ENCODE data around the gene NCAM1.

NCAM1 gene

DNA sequence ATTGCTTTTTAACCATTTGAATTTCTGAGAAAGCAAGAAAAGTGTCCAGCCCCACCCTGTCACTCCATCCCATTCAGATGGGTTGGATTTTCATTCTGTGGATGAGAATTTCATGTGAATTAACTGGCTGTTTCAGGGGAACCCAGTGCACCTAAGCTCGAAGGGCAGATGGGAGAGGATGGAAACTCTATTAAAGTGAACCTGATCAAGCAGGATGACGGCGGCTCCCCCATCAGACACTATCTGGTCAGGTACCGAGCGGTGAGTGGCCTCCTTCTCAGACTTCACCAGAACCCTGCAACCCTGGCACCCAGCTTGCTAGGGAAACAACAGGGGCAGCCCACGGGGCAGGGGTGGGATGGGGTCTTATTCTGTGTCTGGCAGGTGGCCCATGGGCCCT lies 294.5 kb downstream of the NCAM1 start:
- DNase-seq (ENCODE audit: low spot score), result no peak

DNA sequence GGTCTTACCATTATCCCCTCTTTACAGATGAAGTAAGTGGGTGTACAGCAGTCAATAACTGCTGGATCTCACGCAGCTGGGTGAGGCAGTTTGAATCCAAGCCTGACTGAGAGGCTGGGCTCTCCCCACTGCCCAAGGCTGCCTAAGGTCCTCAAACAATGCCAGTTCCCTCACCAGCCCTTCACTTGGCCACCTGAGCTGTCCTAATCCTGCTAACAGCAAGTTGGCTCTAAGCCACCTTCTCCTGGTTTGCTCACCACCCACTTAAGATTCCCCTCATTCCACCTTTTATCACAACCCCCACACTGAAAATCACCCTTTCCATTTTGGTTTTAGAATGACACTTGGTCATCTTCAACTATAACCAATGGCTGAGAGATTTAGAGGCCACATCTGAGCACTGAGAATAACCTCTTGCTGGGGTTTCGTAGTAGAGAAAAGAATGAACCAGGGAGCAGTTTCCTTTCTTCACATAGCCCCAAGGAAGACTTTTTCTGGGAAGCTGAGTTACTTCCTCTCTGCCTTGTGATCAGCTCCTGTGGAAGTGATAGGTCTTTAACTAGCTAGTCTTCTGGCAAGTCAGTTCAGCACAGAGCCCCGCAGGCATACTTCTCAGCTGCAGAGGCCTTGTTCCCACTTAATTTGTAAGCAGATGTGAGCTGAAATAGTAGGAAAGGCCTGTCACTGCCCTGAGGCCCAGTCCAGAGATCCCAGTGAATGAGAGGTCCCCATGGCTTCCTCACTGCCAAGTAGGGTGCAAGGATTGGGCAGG lies 295.4 kb downstream of the NCAM1 start:
- DNase-seq (ENCODE audit: low spot score), result no peak

DNA sequence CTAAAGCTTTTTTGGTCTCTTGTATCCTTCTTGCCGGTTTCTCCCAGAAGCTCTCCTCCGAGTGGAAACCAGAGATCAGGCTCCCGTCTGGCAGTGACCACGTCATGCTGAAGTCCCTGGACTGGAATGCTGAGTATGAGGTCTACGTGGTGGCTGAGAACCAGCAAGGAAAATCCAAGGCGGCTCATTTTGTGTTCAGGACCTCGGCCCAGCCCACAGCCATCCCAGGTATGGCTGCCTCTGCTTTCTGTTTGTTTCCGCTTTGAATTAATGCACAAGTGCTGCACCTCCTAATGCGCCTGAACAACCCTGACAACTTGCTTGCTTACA lies 298.8 kb downstream of the NCAM1 start:
- DNase-seq (ENCODE audit: low spot score), result no peak

DNA sequence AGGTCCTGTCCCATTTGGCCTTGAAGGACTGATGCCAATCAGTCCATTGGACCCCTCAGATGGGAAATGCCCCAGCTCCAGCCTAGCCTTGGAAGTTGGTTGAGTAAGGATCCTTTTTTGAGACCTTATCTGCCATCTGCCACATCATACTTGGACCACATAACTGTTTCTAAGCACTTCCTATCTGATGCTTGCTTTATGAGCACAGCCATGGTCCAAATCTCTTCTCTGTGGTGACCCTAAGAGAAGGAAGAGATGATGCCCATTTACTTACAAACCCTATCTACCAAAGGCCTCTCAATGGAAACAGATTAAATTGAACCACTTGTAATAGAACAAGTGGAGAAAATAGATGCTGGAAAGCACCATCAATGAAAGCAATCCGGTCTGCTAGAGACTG lies 299.3 kb downstream of the NCAM1 start:
- no peak for DNase-seq (ENCODE audit: low spot score)

DNA sequence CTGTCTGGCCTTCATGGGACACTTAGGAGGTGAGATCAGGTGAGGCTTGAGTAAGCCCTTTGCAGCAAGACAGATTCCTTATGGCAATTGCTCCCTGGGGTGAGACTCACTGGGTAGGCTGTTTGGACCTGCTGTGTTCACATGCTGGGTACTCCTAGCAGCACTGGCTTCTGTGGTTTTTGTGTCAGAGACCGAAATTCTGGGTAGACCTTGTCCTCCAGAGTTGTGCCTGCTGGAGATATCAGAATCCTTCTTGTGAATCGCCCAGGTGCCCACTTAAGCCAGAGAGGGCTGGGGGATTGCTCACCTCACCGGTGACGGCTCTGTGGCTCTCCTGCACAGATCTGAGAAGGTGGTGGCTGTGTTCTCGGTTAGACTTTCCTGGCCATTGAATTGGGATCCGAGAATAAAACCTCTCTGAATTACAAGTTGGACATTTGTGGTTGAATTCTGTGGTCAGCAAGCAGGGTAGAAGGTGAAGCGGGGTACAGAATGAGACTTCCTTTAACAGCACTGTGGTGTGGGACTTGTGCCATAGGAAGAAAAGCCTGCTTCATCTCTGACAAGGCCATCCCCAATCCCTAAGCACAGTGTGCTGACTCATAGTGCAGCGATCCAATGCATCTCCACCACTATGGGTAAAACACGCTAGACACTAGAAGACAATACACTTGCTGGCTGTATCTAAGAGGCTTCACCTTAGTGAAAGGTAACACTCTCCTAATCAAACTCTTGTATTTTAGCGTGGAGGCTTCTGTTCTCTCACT lies 300.7 kb downstream of the NCAM1 start:
- DNase-seq (ENCODE audit: low spot score), result no peak

DNA sequence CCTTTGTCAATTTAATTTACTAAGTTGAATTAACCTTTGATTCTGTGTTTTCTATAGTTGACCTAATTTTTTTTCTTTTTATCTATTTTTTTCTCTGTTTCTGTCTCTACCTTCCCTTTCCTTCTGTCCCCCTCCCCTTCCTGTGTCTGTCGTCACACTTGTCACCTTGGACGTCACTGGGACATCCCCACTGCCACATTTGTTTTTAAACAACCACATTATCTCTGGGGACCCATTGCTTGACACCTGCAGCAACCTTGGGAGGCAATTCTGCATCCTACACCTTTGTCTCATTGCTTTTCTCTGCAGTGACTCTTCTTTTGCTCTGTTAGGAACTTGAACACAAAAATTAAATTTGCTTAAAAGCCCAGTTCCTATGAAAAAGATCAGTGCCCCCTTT lies 301.4 kb downstream of the NCAM1 start:
- no peak for DNase-seq (ENCODE audit: low spot score)

DNA sequence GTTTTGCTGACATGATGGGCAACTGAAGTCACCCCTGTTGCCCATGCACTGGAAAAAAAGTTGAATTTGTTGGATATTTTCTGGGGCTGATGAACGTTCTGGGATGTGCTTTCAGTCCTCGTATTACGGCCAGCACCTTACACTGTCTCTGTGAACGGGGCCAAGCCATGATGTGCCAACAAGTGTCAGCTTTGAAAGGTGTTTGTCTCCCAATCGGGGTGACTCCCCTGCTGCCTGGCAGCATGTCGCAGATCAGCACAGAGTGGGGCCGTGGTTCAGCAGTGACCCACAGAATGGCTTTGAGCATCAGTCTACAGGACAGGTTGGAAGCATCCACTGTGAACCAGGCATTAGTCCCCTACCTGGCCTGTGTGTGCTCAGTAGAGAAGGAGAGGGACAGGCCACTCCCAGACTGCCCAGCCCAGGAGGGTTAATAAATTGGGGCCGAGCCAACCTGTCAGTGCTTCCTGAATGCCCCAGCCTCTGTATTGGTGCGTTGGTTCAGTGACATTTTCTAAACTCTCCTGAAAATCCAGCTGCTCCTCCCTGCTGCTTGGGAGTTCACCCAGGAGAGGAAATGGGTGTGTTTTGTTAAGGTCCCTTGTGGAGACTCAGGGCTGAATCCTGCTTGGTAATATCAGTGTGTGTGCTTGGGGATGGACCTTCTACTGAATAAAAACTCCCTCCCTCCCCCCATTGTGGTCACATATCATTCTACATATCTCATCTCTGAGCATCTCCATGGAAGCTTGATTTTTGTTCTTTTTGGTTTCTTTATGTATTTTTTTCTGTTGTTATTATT lies 302.4 kb downstream of the NCAM1 start:
- DNase-seq (ENCODE audit: low spot score), result no peak

DNA sequence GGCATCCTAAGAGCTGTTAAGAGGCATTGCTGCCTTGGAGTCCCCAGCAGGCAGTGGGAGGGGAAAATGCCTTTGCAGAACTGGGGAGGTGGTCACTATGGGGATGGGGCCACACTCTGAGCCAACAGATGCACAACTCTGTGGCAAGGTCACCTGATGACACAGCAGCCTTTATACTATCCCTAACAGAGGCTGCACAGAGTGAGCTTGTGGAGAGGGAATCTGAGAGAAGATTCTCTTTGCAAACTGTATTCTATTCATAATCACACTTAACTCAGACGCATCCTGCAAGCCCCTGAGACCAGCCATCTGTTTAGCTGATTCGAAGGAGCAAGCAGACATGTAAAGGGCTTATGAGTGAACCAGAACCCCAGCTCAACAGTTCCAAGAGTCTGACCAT lies 304.1 kb downstream of the NCAM1 start:
- no peak for DNase-seq (ENCODE audit: low spot score)

DNA sequence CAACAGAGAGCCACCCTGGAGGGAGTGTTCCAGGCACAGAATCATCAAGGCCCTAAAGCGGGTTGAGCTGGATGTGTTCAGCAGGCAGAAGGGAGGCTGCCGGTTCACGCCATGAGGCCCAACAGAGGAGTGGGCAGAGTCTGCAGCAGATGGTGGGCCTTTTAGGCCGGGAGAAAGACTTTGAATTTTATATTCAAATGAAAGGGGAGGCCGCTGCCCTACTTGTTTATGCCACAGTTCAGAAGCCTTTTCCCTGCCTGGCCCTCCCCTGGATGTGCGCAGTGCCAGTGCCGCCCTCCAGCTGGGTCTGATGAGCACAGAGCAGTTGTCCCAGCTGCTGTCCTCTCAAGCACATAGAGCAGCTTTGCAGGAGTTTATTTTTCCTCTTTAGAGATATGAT lies 306.3 kb downstream of the NCAM1 start:
- no peak for DNase-seq (ENCODE audit: low spot score)

DNA sequence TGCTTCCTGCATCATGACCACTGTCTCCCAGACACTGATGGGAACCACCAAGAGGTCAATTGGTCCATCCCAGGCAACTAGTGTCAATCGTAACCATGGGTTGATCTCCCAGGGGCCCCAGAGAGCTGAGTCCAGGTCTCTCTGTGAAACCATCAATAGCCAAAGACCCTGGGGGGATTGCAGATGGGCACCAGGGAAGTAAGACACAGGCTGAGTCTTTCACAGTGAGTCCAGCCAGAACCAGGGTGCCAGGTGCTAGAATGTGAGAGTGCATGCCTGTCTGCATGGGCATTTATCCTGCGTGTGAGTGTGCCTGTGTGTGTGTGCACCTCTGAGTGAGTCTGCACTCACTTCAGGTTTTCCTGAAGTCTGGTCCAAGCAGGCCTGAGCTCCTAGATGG lies 307.9 kb downstream of the NCAM1 start:
- DNase-seq (ENCODE audit: low spot score), result no peak

DNA sequence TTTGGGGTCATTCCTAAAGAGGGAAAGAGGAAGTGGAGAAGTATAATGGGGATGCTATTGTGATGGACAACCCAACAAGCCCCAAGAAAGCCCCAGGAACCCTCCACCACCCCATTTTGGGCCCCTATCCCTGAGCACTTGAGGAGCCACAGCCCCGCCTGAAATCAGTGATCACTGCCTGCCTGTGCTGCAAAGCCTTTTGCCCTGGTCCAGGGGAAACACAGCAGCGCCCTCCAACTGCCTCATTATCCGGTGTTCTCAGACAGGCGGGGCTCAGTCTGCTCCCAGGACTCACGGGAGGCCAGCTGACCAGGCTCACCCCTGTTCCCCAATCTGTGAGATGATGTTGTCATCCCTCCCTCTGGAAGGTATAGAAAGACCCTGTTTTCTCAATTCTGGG lies 308.4 kb downstream of the NCAM1 start:
- no peak for DNase-seq (ENCODE audit: low spot score)

DNA sequence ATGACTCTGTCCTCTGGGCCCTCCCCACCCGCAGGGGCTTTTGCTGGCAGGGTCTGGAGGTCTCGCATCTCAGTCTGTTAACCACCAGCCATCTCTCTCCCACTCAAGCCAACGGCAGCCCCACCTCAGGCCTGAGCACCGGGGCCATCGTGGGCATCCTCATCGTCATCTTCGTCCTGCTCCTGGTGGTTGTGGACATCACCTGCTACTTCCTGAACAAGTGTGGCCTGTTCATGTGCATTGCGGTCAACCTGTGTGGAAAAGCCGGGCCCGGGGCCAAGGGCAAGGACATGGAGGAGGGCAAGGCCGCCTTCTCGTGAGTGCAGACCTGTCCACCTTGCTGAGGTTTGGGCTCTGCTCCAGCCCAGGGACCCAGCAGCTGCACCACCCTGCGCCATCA lies 308.9 kb downstream of the NCAM1 start:
- no peak for DNase-seq (ENCODE audit: low spot score)

DNA sequence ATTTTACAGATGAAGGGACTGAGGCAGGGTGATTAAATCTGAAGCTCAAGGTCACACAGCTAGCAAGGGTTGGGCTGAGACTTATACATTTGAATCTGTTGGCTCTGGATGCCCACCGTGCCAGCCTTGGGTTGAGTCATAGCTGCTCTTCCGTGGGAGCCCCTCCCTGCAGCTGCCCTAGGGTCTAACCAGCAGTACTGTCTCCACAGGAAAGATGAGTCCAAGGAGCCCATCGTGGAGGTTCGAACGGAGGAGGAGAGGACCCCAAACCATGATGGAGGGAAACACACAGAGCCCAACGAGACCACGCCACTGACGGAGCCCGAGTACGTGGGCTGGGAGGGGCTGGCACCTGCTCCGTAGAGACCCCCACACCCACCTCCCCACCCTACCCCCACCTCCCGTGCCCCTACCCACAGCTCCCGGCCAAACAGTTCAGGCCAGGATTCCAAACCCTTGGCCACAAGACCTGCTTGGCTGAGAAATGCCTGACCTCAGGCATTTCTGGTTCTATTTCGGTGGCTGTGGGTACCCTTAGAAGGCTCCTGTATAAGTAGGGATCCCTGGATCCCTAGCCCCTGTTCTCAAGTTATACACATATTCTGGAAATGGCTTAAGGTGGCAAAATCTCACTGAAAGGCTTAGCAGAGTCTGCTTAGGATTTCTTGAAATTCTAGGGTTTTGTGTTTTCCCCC lies 310.5 kb downstream of the NCAM1 start:
- no peak for DNase-seq (ENCODE audit: low spot score)

DNA sequence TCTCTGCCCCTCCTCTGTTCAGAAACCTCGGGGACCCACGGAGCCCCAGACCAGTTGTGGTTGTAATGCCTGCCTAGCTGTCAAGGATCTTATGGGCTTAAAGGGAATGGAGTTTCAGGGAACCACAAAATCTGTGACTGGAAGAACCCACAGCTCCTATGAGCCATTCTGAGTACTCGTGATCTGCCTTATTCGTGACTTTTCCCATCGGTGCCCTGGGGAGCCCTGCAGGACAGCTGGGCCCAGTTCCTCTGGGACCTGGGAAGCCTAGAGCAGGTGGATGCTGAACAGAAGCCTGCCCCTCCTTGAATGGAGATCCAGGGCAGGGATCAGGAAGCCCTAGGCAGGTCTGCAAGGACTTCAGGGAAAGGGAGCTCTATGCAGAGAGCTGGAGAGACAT lies 311.1 kb downstream of the NCAM1 start:
- no peak for DNase-seq (ENCODE audit: low spot score)

DNA sequence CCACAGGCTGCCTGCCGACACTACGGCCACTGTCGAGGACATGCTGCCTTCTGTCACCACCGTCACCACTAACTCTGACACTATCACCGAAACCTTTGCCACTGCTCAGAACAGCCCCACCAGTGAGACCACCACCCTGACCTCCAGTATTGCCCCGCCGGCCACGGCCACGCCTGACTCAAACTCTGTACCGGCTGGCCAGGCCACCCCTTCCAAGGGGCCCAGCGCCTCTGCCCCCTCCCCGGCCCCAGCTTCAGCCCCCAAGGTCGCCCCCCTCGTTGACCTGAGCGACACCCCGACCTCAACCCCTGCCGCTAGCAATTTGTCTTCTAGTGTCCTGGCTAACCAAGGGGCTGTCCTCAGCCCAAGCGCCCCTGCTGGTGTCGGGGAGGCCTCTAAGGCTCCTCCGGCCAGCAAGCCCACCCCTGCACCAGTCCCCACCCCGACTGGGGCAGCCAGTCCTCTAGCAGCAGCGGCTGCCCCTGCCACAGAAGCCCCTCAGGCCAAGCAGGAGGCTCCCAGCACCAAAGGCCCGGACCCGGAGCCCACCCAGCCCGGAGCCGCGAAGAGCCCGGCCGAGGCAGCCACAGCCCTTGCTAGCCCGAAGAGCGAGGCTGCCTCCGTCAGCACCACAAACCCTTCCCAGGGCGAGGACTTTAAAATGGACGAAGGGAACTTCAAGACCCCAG lies 311.9 kb downstream of the NCAM1 start:
- DNase-seq (ENCODE audit: low spot score), result no peak

DNA sequence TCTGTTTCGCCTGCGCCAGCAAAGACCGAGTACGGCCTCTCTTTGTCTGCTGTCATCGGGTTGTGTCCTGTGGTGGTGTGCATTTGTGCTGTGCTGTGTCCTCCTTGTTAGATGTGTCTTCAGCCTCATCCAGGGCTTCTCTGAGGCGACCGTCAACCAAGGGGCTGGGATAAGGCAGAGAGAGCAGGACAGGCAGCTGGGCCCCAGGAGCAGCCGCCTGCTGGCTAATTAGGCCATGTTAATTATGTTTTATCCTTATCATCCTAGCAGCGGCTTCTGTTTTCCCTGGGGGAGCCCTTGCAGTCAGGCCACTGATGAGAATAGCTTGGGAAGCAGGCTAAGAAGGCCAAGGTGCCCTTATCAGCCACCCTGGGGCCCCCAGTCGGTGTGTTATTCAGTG lies 312.5 kb downstream of the NCAM1 start:
- no peak for DNase-seq (ENCODE audit: low spot score)

DNA sequence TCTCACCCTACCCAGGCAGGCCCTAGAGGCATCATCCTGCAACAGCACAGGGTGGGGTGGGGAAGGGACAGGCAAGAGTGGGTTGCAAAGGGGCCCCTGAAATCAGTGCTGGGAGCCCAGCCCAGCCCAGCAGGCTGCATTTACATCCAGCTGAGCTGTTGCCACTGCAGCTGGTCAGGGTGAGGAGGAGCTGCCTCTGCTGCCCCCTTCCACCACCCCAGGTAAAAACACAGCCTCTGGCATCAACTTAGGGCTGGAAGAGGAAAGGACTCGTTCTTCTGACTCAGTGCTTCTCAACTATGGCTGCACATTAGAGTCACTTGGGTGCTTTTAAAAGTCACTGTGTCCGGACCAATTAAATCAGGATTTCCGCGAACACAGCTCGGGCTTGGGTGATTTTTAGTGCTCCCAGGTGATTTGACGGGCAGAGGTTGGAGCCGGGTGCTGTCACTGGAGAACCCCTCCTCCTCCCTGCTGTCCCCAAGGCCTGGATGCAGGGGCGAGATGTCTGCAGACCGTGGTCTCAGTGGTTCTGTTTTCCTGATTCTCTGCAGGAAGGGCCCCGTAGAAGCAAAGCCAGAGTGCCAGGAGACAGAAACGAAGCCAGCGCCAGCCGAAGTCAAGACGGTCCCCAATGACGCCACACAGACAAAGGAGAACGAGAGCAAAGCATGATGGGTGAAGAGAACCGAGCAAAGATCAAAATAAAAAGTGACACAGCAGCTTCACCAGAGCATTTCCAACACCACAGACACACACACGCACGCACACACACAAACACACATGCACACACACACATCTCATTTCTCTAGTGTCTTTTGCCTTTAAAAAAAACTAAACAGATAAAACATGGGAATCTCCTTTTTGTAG lies 313.7 kb downstream of the NCAM1 start:
- DNase-seq (ENCODE audit: low spot score), result peak; percentile 30

DNA sequence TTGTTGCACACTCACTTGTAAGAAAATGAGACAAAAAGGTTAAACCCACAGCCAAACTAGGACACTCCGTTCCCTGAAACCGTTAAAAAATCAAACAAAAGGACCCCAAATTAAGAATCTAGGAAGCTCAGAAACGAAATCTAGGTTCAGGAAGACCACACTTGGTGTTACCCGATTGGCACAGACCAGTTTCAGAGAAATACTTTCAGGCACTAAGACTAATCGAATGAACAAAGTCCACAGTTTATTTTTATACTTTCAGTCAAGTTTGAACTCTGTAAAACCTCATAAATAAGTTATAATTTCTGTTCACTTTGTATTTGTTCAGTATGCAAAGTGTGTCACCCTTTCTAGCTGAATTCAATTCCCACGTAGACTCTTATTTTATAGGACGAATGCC lies 314.4 kb downstream of the NCAM1 start:
- DNase-seq (ENCODE audit: low spot score), result no peak

DNA sequence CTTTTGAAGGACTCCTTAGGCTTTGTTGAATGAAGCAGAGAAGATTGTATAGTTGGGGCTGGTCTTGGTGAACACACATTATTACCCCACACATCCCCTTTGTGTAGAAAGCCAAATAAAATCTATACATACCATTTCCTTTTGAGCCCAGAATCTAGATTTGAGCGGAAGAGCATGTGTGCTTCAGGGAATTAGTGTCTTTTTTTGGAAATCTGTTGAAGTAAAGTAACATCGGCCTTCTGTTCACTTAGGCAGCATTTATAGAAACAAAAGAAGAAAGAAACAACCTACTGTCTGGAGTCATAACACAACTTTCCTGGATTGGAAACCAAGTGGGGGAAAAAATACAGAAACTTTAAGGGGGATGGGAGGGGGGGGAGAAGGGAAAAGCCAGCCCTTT lies 315.2 kb downstream of the NCAM1 start:
- no peak for DNase-seq (ENCODE audit: low spot score)

DNA sequence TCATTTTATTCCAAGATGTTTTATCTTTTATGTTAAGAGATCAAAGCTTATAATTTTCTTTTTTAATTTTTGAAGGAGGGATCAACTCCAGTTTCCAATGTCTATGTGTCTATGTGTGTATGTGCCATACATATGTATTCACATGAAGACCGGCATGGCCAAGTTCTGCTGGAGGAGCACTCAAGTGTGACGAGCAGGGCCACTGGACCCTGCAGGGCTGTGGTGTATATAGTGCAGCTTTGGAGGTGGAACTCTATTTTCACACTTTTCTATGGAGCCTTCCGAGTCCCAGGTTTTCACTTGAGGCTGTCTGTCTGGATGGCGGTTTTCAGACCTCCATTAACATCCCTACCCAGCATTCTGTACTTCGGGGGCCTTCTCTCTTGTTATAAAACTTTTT lies 316.7 kb downstream of the NCAM1 start:
- DNase-seq (ENCODE audit: low spot score), result no peak

DNA sequence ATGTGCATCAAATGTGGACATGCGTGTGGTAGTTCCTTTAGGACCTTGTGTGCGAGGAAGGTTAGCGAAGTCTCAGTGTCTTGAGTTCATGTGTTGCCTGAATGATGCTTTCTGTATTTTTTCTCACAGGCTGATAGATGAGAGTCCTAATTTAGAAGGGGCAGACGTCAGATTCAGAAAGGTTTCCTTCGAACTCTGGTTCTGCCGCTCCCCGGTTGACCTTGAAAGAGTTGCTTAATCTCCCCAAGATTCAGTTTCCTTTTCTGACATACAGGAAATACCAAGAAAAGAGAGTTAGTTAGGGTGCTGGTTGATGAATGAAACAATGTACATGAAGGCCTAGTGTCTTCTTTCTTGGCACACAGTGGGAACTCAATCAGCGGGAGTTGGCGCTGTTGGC lies 317.3 kb downstream of the NCAM1 start:
- no peak for DNase-seq (ENCODE audit: low spot score)
